CD14-positive monocyte (primary cell): ENCODE data around the gene DNAAF1. TPM values are rescaled to one million over a fixed set of nuclear protein-coding genes. Genes with fewer than 3 reads are reported as not detected.

Source experiments
- DNase-seq, 3 donors: peaks; one replicate each; pipeline ENCODE4 v3.0.0-alpha.2; 2011 to 2022
- H2AFZ ChIP-seq: 2 replicates; pipeline ENCODE4 v1.6.0; 2012; ENCODE audit warnings: mild to moderate bottlenecking, low read depth, low read length, inconsistent platforms; ENCODE audit not compliant: insufficient read depth, poor library complexity, severe bottlenecking
- H3K27ac ChIP-seq, 2 donors: 1 replicate in 1 of 2; 2 replicates in 1 of 2; pipeline ENCODE4 v1.5.1; 2012 to 2013; ENCODE audit warnings: low read length in 2 of 2, control low read depth in 1 of 2, inconsistent platforms in 1 of 2, low read depth in 1 of 2, mild to moderate bottlenecking in 1 of 2
- H3K27me3 ChIP-seq, 2 donors: one replicate each; pipeline versions ENCODE4 v1.6.0 to v1.6.1; 2011 to 2013; ENCODE audit warnings: low read length in 2 of 2; ENCODE audit not compliant: control insufficient read depth in 2 of 2, insufficient read depth in 2 of 2
- H3K36me3 ChIP-seq, 2 donors: replicated peaks in 1 of 2; 1 replicate in 1 of 2; 2 replicates in 1 of 2; pipeline versions ENCODE4 v1.5.1 to v1.6.1; 2012 to 2013; ENCODE audit warnings: low read length in 2 of 2, control low read depth in 1 of 2, inconsistent platforms in 1 of 2, mild to moderate bottlenecking in 1 of 2; ENCODE audit not compliant: insufficient read depth in 2 of 2, control insufficient read depth in 1 of 2
- H3K4me1 ChIP-seq, 2 donors: 1 replicate in 1 of 2; 2 replicates in 1 of 2; pipeline versions ENCODE4 v1.5.1 to v1.6.1; 2012 to 2013; ENCODE audit warnings: low read length in 2 of 2, control low read depth in 1 of 2, inconsistent platforms in 1 of 2, mild to moderate bottlenecking in 1 of 2, moderate library complexity in 1 of 2; ENCODE audit not compliant: insufficient read depth in 2 of 2, control insufficient read depth in 1 of 2
- H3K4me2 ChIP-seq: replicated peaks from 2 replicates; pipeline ENCODE3; 2012; ENCODE audit warnings: low read length, moderate library complexity, mild to moderate bottlenecking; ENCODE audit not compliant: poor library complexity, severe bottlenecking; ENCODE audit errors: extremely low read depth
- H3K4me3 ChIP-seq, 3 experiments: fragments of 200-600 bp in 1 of 3; sonication (generic) in 1 of 3; replicated peaks in 1 of 3; 1 replicate in 2 of 3; 2 replicates in 1 of 3; pipeline ENCODE4 v1.5.1; 2011 to 2013; ENCODE audit warnings: low read length in 3 of 3, mild to moderate bottlenecking in 3 of 3, control low read depth in 2 of 3, low read depth in 2 of 3, inconsistent platforms in 1 of 3, moderate library complexity in 1 of 3
- H3K79me2 ChIP-seq: 2 replicates; pipeline ENCODE4 v1.6.0; 2012; ENCODE audit warnings: mild to moderate bottlenecking, control low read depth, inconsistent platforms, low read length, moderate library complexity; ENCODE audit not compliant: insufficient read depth
- H3K9ac ChIP-seq: 2 replicates; pipeline ENCODE4 v1.6.0; 2017; ENCODE audit warnings: low read length, mild to moderate bottlenecking; ENCODE audit not compliant: insufficient read depth, poor library complexity, severe bottlenecking
- H3K9me3 ChIP-seq, 2 donors: replicated peaks in 1 of 2; 1 replicate in 1 of 2; 2 replicates in 1 of 2; pipeline versions ENCODE4 v1.5.1 to v1.6.1; 2012 to 2013; ENCODE audit warnings: low read length in 2 of 2, control low read depth in 1 of 2; ENCODE audit not compliant: control insufficient read depth in 1 of 2, insufficient read depth in 1 of 2
- H4K20me1 ChIP-seq: 2 replicates; pipeline ENCODE4 v1.6.0; 2012; ENCODE audit warnings: mild to moderate bottlenecking, low read length, control low read depth, moderate library complexity; ENCODE audit not compliant: insufficient read depth
- H3K27ac Mint-ChIP-seq, 7 donors: one replicate each; pipeline ENCODE4 v1.8.0; 2020; ENCODE audit warnings: mild to moderate bottlenecking in 7 of 7, mixed read lengths in 7 of 7, moderate library complexity in 6 of 7, inconsistent platforms in 2 of 7
- H3K27me3 Mint-ChIP-seq, 3 donors: one replicate each; pipeline ENCODE4 v1.8.0; 2021 to 2022; ENCODE audit warnings: low read depth in 3 of 3, mild to moderate bottlenecking in 3 of 3, mixed read lengths in 3 of 3, moderate library complexity in 3 of 3, inconsistent platforms in 1 of 3
- H3K36me3 Mint-ChIP-seq, 2 donors: one replicate each; pipeline ENCODE4 v1.8.0; 2020; ENCODE audit warnings: mixed read lengths in 2 of 2, inconsistent platforms in 1 of 2, mild to moderate bottlenecking in 1 of 2
- H3K4me1 Mint-ChIP-seq: one replicate; pipeline ENCODE4 v1.8.0; 2020; ENCODE audit warnings: mild to moderate bottlenecking, mixed read lengths
- H3K4me3 Mint-ChIP-seq, 2 donors: one replicate each; pipeline ENCODE4 v1.8.0; 2020; ENCODE audit warnings: mild to moderate bottlenecking in 2 of 2, mixed read lengths in 2 of 2, moderate library complexity in 1 of 2
- H3K9me3 Mint-ChIP-seq, 7 donors: one replicate each; pipeline ENCODE4 v1.8.0; 2020 to 2022; ENCODE audit warnings: mixed read lengths in 7 of 7, mild to moderate bottlenecking in 6 of 7, moderate library complexity in 6 of 7, inconsistent platforms in 2 of 7
- WGBS: methylation state at CpG from one replicate; pipeline ENCODE4 v1.1.5; 2013; ENCODE audit warnings: missing lambda C conversion rate; ENCODE audit not compliant: insufficient coverage; 5-methylcytosine and 5-hydroxymethylcytosine counted together
- intact Hi-C, 2 donors: fragments of 100-400 bp; cut with micrococcal nuclease; formaldehyde crosslinking; loops; one replicate each; pipeline versions ENCODE4 v1.15.0 to v1.15.1; 2023
- polyA plus RNA-seq, 3 donors: library from polyadenylated mRNA; depleted of rRNA in 1 of 3; unstranded in 2 of 3; stranded (reverse) in 1 of 3; fragments of 300-500 nt in 2 of 3; fragments of >200 nt in 1 of 3; fragmentation: Illumina TruSeq in 2 of 3; gene quantifications; 1 replicate in 2 of 3; 2 replicates in 1 of 3; pipeline ENCODE4 v1.2.3, GENCODE V29; 2012 to 2021
- TF ChIP-seq, protein P1 (sequence below): fragments of 200-600 bp; IDR thresholded peaks from one replicate; pipeline ENCODE4 v1.8.0; 2022; ENCODE audit warnings: antibody characterized with exemption, mild to moderate bottlenecking

DNAAF1 gene
- polyA plus RNA-seq, 3 donors, result 0.23 to 14.6 TPM; not detected in 1

DNA sequence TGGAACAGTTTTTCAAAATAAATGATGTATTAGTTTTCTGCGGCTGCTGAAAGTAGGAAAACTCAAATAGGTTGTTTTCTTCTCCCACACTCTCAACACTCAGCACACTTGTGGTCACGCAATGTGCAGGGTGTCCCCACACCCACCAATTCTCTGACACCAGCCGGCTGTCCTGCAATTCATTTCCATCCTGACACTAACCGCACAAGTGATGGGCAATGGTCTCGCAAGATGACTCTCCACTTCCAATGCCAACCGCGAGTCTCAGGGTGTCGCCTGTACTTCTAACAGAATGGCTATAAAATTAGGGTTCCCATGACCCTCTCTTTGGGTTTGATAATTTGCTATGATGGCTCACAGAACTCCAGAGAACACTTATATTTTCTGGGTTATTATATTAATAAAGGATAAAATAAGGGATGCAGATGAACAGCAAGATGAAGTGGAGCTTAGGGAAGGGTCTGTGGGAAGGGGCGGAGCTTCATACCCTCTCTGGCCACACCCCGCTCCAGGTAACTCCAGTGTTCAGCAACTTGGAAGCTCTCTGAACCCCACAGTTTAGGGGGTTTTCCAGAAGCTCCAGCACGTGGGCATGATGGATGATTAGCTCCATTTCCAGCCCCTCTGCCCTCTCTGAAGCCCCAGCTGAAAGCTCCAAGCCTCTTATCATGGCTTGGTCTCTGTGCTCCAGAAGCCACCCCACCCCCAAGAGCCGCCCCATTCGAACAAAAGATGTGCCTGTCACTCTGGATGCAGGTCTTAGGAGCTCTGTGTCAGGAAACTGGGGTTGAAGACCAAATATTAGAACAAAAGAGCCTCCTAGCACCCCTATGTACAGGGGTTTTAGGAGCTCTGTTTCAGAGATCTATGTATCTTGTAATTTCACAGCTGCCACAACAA, 21.9 kb downstream of the DNAAF1 start:
- no peaks in the 10 kb centered on the region for H3K79me2 ChIP-seq
- TF ChIP-seq, protein P1, sequence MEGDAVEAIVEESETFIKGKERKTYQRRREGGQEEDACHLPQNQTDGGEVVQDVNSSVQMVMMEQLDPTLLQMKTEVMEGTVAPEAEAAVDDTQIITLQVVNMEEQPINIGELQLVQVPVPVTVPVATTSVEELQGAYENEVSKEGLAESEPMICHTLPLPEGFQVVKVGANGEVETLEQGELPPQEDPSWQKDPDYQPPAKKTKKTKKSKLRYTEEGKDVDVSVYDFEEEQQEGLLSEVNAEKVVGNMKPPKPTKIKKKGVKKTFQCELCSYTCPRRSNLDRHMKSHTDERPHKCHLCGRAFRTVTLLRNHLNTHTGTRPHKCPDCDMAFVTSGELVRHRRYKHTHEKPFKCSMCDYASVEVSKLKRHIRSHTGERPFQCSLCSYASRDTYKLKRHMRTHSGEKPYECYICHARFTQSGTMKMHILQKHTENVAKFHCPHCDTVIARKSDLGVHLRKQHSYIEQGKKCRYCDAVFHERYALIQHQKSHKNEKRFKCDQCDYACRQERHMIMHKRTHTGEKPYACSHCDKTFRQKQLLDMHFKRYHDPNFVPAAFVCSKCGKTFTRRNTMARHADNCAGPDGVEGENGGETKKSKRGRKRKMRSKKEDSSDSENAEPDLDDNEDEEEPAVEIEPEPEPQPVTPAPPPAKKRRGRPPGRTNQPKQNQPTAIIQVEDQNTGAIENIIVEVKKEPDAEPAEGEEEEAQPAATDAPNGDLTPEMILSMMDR, result no peak
- peaks cover 2 to 12% of the 10 kb centered on the region in 2 donors for H3K27me3 ChIP-seq
- 65% methylated on average over 4 of the region's 13 CpGs for WGBS
- no peak overlapping the region for H2AFZ ChIP-seq
- no peaks in the 10 kb centered on the region for H3K9me3 ChIP-seq
- H3K4me1 ChIP-seq, result no peaks in the 10 kb centered on the region
- Mint-ChIP-seq H3K9me3 (peaks cover 0 to 3% (median 0%) of the 10 kb centered on the region in 7 donors), H3K27ac (no peak overlapping the region), H3K27me3 (peaks cover 11 to 33% (median 30%) of the 10 kb centered on the region in 3 donors), H3K36me3 (no peaks in the 10 kb centered on the region), H3K4me3 (no peak overlapping the region), H3K4me1 (no peaks in the 10 kb centered on the region)
- H4K20me1 ChIP-seq, result no peaks in the 10 kb centered on the region
- intact Hi-C loops, result no loop called here
- H3K9ac ChIP-seq, result no peak overlapping the region
- H3K36me3 ChIP-seq, result no peaks in the 10 kb centered on the region
- no peak overlapping the region for H3K27ac ChIP-seq
- no peak overlapping the region for H3K4me3 ChIP-seq
- no peak for DNase-seq
- H3K4me2 ChIP-seq, result no peak overlapping the region

DNA sequence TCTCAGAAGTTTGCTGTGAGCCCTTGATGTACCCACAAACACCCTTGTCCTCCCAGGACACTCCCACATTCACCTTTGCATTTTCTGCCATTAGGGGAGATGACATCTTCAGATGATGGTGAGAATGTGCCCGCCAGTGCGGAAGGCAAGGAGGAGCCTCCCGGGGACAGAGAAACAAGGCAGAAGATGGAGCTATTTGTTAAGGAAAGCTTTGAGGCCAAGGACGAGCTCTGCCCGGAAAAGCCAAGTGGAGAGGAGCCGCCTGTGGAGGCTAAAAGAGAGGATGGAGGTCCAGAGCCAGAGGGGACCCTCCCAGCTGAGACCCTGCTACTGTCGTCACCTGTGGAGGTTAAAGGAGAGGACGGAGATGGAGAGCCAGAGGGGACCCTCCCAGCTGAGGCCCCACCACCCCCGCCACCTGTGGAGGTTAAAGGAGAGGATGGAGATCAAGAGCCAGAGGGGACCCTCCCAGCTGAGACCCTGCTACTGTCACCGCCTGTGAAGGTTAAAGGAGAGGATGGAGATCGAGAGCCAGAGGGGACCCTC, 24.7 kb downstream of the DNAAF1 start:
- Histone ChIP-seq H2AFZ (no peak overlapping the region), H3K4me2 (no peak overlapping the region), H3K4me1 (peaks cover under 1 to 3% of the 10 kb centered on the region in 2 donors), H3K9ac (no peak overlapping the region), H3K79me2 (no peaks in the 10 kb centered on the region), H3K27me3 (peaks cover 2 to 8% of the 10 kb centered on the region in 2 donors), H3K36me3 (no peaks in the 10 kb centered on the region), H3K9me3 (no peaks in the 10 kb centered on the region), H4K20me1 (no peaks in the 10 kb centered on the region), H3K27ac (no peak overlapping the region), H3K4me3 (no peak overlapping the region)
- no peak for DNase-seq
- Mint-ChIP-seq H3K4me3 (no peak overlapping the region), H3K9me3 (peaks cover 0 to 3% (median 0%) of the 10 kb centered on the region in 7 donors), H3K27ac (peak overlapping the region in 1 of 7 donors; percentile 12), H3K27me3 (peaks cover 9 to 24% (median 17%) of the 10 kb centered on the region in 3 donors), H3K4me1 (peaks cover 5% of the 10 kb centered on the region), H3K36me3 (no peaks in the 10 kb centered on the region)
- intact Hi-C loops, result loop anchor here in 1 of 2 donors (5.0 kb wide), 1 partner anchor 38 kb away; no protein-coding TSS in a partner anchor
- WGBS, result 91% methylated on average over 8 of the region's 11 CpGs
- TF ChIP-seq, protein P1, result no peak
